ENCODE data around the gene VPREB3.

VPREB3 gene

DNA sequence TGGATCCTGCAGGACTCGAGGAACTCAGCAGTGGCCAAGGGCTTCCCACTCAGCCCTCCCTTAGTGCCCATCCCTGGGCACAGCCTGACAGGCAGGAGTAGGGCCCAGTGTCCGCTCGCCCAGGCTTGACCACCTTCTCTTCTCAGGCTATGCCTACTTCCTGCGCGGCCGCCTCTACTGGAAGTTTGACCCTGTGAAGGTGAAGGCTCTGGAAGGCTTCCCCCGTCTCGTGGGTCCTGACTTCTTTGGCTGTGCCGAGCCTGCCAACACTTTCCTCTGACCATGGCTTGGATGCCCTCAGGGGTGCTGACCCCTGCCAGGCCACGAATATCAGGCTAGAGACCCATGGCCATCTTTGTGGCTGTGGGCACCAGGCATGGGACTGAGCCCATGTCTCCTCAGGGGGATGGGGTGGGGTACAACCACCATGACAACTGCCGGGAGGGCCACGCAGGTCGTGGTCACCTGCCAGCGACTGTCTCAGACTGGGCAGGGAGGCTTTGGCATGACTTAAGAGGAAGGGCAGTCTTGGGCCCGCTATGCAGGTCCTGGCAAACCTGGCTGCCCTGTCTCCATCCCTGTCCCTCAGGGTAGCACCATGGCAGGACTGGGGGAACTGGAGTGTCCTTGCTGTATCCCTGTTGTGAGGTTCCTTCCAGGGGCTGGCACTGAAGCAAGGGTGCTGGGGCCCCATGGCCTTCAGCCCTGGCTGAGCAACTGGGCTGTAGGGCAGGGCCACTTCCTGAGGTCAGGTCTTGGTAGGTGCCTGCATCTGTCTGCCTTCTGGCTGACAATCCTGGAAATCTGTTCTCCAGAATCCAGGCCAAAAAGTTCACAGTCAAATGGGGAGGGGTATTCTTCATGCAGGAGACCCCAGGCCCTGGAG is 29.3 kb upstream of the VPREB3 start:
- WGBS (ENCODE audit: extremely low coverage, insufficient coverage, insufficient read length) = no CpG with 5 or more reads among the region's 15 CpGs

DNA sequence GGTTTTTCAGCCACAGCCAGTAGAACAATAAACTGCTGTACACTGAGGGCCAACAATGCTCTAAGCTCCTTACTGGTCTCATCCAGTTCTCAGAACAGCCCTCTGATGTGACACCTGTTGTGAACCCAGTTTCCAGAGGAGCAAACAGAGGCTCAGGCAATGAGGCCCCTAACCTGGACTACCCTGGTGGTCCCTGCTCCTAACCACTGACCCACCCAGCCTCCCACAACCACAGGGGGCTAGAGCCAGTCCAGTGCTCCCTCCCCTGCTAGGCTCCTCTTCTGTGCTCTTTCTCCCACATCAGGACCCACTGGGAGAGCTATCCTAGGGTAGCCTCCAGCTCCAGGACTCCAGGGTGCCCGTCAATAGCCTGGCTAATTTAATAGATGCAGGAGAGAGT is 28.5 kb upstream of the VPREB3 start:
- no peak overlapping the region for H2BK120ac ChIP-seq (ENCODE audit: insufficient read depth, low read length, poor library complexity)
- H4K8ac ChIP-seq (ENCODE audit: low read depth, low read length) = no peak overlapping the region
- H3K4ac ChIP-seq (ENCODE audit: low read depth, low read length) = no peak overlapping the region
- no peak overlapping the region for H3K23ac ChIP-seq (ENCODE audit: low read length)
- H2BK12ac ChIP-seq (ENCODE audit: low read length) = no peak overlapping the region
- peaks cover 10% of the 10 kb centered on the region for H3K79me2 ChIP-seq (ENCODE audit: control insufficient read depth, insufficient read depth, low read length, poor library complexity)
- H4K12ac ChIP-seq (ENCODE audit: low read depth, low read length) = no peak overlapping the region
- no peak overlapping the region for H4K91ac ChIP-seq (ENCODE audit: low read depth, low read length)
- no CpG with 5 or more reads among the region's 1 CpG for WGBS (ENCODE audit: extremely low coverage, insufficient coverage, insufficient read length)
- no peaks in the 10 kb centered on the region for H3K27me3 ChIP-seq (ENCODE audit: insufficient read depth, low read length)
- H2AK5ac ChIP-seq (ENCODE audit: low read length) = no peak overlapping the region
- no peak overlapping the region for H3K14ac ChIP-seq (ENCODE audit: low read length)
- H2BK5ac ChIP-seq (ENCODE audit: low read depth, low read length, poor library complexity) = no peak overlapping the region
- no peak overlapping the region for H2AFZ ChIP-seq (ENCODE audit: insufficient read depth, low read length, poor library complexity)
- H3K9ac ChIP-seq (ENCODE audit: low read length) = no peak overlapping the region
- peaks cover 12% of the 10 kb centered on the region for H3K79me1 ChIP-seq (ENCODE audit: low read length)
- H3K27ac ChIP-seq (ENCODE audit: low read depth, low read length) = no peak overlapping the region
- no peak overlapping the region for H3K4me3 ChIP-seq (ENCODE audit: low read depth, low read length)
- H3K9me3 ChIP-seq (ENCODE audit: insufficient read depth, low read depth, low read length) = no peaks in the 10 kb centered on the region
- no peaks in the 10 kb centered on the region for H3K36me3 ChIP-seq (ENCODE audit: control insufficient read depth in 1 of 2, insufficient read depth in 2 of 2, low read length in 2 of 2)
- DNase-seq = no peak
- no peak overlapping the region for H3K4me2 ChIP-seq (ENCODE audit: low read length)
- no peak overlapping the region for H3K18ac ChIP-seq (ENCODE audit: low read length)
- H3K4me1 ChIP-seq (ENCODE audit: control insufficient read depth in 1 of 2, insufficient read depth in 2 of 2, low read length in 2 of 2) = peaks cover 9 to 11% of the 10 kb centered on the region in 2 experiments

More for the DNA sequence above, 29.3 kb upstream of the VPREB3 start:
- Histone ChIP-seq H3K4me2 (ENCODE audit: low read length) (no peak overlapping the region), H2AK5ac (ENCODE audit: low read length) (no peak overlapping the region), H2AFZ (ENCODE audit: insufficient read depth, low read length, poor library complexity) (no peak overlapping the region), H3K4ac (ENCODE audit: low read depth, low read length) (no peak overlapping the region), H3K36me3 (ENCODE audit: control insufficient read depth in 1 of 2, insufficient read depth in 2 of 2, low read length in 2 of 2) (no peaks in the 10 kb centered on the region), H3K9me3 (ENCODE audit: insufficient read depth, low read depth, low read length) (no peaks in the 10 kb centered on the region), H3K27me3 (ENCODE audit: insufficient read depth, low read length) (no peaks in the 10 kb centered on the region), H3K79me2 (ENCODE audit: control insufficient read depth, insufficient read depth, low read length, poor library complexity) (peaks cover 11% of the 10 kb centered on the region), H4K91ac (ENCODE audit: low read depth, low read length) (no peak overlapping the region), H2BK5ac (ENCODE audit: low read depth, low read length, poor library complexity) (no peak overlapping the region), H3K18ac (ENCODE audit: low read length) (no peak overlapping the region), H3K27ac (ENCODE audit: low read depth, low read length) (no peak overlapping the region), H3K9ac (ENCODE audit: low read length) (no peak overlapping the region), H3K4me1 (ENCODE audit: control insufficient read depth in 1 of 2, insufficient read depth in 2 of 2, low read length in 2 of 2) (peaks cover 9 to 11% of the 10 kb centered on the region in 2 experiments), H4K12ac (ENCODE audit: low read depth, low read length) (no peak overlapping the region), H3K14ac (ENCODE audit: low read length) (no peak overlapping the region), H3K4me3 (ENCODE audit: low read depth, low read length) (no peak overlapping the region), H4K8ac (ENCODE audit: low read depth, low read length) (no peak overlapping the region), H2BK120ac (ENCODE audit: insufficient read depth, low read length, poor library complexity) (no peak overlapping the region), H3K23ac (ENCODE audit: low read length) (no peak overlapping the region), H3K79me1 (ENCODE audit: low read length) (peaks cover 12% of the 10 kb centered on the region), H2BK12ac (ENCODE audit: low read length) (no peak overlapping the region)
- no peak for DNase-seq

DNA sequence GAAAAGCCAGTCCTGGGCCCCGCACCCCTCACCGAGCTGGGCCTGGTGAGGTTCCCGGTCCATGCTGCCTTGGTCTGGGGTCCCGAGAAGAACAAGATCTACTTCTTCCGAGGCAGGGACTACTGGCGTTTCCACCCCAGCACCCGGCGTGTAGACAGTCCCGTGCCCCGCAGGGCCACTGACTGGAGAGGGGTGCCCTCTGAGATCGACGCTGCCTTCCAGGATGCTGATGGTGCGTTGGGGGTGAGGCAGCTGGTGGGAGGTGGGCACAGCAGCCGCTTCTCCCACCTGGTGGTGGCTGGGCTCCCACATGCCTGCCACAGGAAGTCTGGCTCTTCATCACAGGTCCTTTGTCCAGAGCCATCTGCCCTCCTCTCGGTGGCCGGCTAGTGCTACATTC is 28.0 kb upstream of the VPREB3 start:
- H3K27me3 ChIP-seq (ENCODE audit: insufficient read depth, low read length) = no peaks in the 10 kb centered on the region
- no peak overlapping the region for H2AK5ac ChIP-seq (ENCODE audit: low read length)
- H3K14ac ChIP-seq (ENCODE audit: low read length) = no peak overlapping the region

DNA sequence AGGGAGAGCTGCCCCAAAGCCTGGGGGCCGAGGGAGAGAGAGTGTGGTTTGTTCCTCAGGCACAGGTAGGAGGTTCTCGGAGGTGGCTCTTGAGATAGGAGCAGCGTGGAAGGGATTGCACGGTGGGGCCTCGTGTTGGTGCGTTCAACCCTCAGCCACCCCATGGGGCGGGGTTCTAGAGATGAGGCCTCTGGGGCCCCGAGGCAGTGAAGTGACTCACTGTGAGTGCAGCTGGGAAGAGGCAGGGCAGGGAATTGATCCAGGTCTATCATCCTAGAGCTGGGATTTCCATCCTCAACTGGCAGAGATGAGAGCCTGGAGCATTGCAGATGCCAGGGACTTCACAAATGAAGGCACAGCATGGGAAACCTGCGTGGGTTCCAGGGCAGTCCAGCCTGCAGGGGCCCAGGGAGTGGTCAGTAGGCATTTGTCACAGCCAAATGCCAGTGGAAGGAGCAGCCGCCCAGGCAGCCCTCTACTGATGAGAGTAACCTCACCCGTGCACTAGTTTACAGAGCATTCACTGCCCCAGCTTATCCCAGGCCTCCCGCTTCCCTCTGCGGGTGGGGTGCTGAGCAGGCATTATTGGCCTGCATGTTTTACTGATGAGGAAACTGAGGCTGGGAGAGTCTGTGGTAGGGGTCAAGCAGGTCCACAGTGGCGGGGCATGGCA is 27.4 kb upstream of the VPREB3 start:
- no peak overlapping the region for H3K9ac ChIP-seq (ENCODE audit: low read length)
- no peak overlapping the region for H3K4me2 ChIP-seq (ENCODE audit: low read length)
- DNase-seq = peak; percentile 50 to 65
- H3K27me3 ChIP-seq (ENCODE audit: insufficient read depth, low read length) = no peaks in the 10 kb centered on the region
- H2AK5ac ChIP-seq (ENCODE audit: low read length) = no peak overlapping the region
- H3K4me3 ChIP-seq (ENCODE audit: low read depth, low read length) = no peak overlapping the region
- no peak overlapping the region for H2BK5ac ChIP-seq (ENCODE audit: low read depth, low read length, poor library complexity)
- no peak overlapping the region for H2BK12ac ChIP-seq (ENCODE audit: low read length)
- no peaks in the 10 kb centered on the region for H3K9me3 ChIP-seq (ENCODE audit: insufficient read depth, low read depth, low read length)
- no CpG with 5 or more reads among the region's 14 CpGs for WGBS (ENCODE audit: extremely low coverage, insufficient coverage, insufficient read length)
- no peak overlapping the region for H4K91ac ChIP-seq (ENCODE audit: low read depth, low read length)
- H3K4me1 ChIP-seq (ENCODE audit: control insufficient read depth in 1 of 2, insufficient read depth in 2 of 2, low read length in 2 of 2) = peaks cover 9 to 11% of the 10 kb centered on the region in 2 experiments
- H3K79me1 ChIP-seq (ENCODE audit: low read length) = peaks cover 5% of the 10 kb centered on the region
- H3K36me3 ChIP-seq (ENCODE audit: control insufficient read depth in 1 of 2, insufficient read depth in 2 of 2, low read length in 2 of 2) = no peaks in the 10 kb centered on the region
- no peak overlapping the region for H3K4ac ChIP-seq (ENCODE audit: low read depth, low read length)
- H3K18ac ChIP-seq (ENCODE audit: low read length) = no peak overlapping the region
- H3K23ac ChIP-seq (ENCODE audit: low read length) = no peak overlapping the region
- H4K8ac ChIP-seq (ENCODE audit: low read depth, low read length) = no peak overlapping the region
- no peak overlapping the region for H4K12ac ChIP-seq (ENCODE audit: low read depth, low read length)
- H2BK120ac ChIP-seq (ENCODE audit: insufficient read depth, low read length, poor library complexity) = no peak overlapping the region
- H3K27ac ChIP-seq (ENCODE audit: low read depth, low read length) = no peak overlapping the region
- peaks cover 3% of the 10 kb centered on the region for H3K79me2 ChIP-seq (ENCODE audit: control insufficient read depth, insufficient read depth, low read length, poor library complexity)
- no peak overlapping the region for H2AFZ ChIP-seq (ENCODE audit: insufficient read depth, low read length, poor library complexity)
- H3K14ac ChIP-seq (ENCODE audit: low read length) = no peak overlapping the region

More for the DNA sequence above, 28.0 kb upstream of the VPREB3 start:
- Histone ChIP-seq H3K9me3 (ENCODE audit: insufficient read depth, low read depth, low read length) (no peaks in the 10 kb centered on the region), H3K4me2 (ENCODE audit: low read length) (no peak overlapping the region), H3K27ac (ENCODE audit: low read depth, low read length) (no peak overlapping the region), H2AFZ (ENCODE audit: insufficient read depth, low read length, poor library complexity) (no peak overlapping the region), H2BK120ac (ENCODE audit: insufficient read depth, low read length, poor library complexity) (no peak overlapping the region), H3K4me3 (ENCODE audit: low read depth, low read length) (no peak overlapping the region), H3K79me1 (ENCODE audit: low read length) (peaks cover 9% of the 10 kb centered on the region), H4K12ac (ENCODE audit: low read depth, low read length) (no peak overlapping the region), H2BK12ac (ENCODE audit: low read length) (no peak overlapping the region), H2BK5ac (ENCODE audit: low read depth, low read length, poor library complexity) (no peak overlapping the region), H4K91ac (ENCODE audit: low read depth, low read length) (no peak overlapping the region), H3K23ac (ENCODE audit: low read length) (no peak overlapping the region), H3K18ac (ENCODE audit: low read length) (no peak overlapping the region), H3K79me2 (ENCODE audit: control insufficient read depth, insufficient read depth, low read length, poor library complexity) (peaks cover 6% of the 10 kb centered on the region), H3K4me1 (ENCODE audit: control insufficient read depth in 1 of 2, insufficient read depth in 2 of 2, low read length in 2 of 2) (peaks cover 9 to 11% of the 10 kb centered on the region in 2 experiments), H3K9ac (ENCODE audit: low read length) (no peak overlapping the region), H4K8ac (ENCODE audit: low read depth, low read length) (no peak overlapping the region), H3K36me3 (ENCODE audit: control insufficient read depth in 1 of 2, insufficient read depth in 2 of 2, low read length in 2 of 2) (no peaks in the 10 kb centered on the region), H3K4ac (ENCODE audit: low read depth, low read length) (no peak overlapping the region)
- no peak for DNase-seq
- no CpG with 5 or more reads among the region's 16 CpGs for WGBS (ENCODE audit: extremely low coverage, insufficient coverage, insufficient read length)
